NCI-H526 treated with DMSO at 0.1 percent for 48 hours (cell line): Measurements from ENCODE around the gene CDH18.

Experiments
- DNase-seq: peaks from one replicate; lab custom pipeline; 2025; lab: John Stamatoyannopoulos, UW

CDH18 gene

DNA sequence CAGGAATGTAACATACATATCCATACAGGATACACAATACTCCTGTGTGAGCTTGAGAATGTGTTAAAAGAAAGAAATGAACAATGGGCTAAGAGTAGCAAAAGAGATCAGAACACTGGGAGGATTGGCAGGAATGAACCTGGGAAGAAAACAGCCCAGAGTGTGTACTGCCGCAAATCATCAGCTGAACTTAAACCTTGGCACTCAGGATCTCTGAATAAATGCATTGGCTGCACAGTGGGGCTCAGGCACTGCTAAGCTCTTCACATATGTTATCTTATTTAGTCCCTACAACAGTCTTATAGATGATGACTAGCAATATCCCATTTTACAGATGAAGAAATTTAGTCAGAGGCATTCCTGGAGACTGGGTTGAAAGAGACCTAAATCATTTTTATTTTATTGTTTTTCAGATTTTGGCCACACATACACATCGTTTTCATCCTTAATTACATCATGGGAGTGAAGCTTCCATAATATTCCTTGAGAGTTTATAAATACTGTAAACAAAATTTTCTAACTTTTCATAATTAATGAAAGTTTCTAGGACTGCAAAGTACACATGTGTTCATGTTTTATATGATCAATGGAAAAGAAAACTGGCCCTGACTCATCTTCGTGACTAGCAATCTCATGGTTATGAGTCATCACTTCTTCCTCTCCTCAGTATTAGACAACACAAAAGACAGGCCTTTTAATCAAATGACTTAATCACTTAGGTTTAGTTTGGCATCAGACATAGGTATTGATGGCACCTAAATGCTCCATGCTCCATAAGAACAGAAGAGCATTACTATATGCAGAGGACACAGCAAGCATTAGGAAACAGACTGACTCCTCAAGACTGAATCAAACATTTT, 59.2 kb downstream of the CDH18 start:
- no peak for DNase-seq

DNA sequence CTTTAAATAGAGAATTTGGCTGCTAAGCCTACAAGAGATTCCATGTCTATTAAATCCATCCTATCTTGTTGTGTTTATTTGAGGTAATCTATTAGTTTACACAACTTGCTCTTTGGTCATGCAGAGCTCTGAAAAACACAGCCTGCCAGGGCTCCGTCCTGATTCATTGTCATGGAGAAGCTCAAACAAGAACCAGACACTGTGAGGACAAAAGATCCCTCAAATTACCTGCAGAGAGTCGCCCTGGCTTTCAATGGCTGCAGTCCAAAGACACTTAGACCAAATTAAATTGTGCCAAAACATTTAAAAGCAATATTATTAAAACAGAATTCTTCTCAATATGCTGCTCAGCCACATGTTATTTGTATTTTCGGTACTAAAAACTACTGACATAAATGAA, 60.1 kb downstream of the CDH18 start:
- DNase-seq: no peak

DNA sequence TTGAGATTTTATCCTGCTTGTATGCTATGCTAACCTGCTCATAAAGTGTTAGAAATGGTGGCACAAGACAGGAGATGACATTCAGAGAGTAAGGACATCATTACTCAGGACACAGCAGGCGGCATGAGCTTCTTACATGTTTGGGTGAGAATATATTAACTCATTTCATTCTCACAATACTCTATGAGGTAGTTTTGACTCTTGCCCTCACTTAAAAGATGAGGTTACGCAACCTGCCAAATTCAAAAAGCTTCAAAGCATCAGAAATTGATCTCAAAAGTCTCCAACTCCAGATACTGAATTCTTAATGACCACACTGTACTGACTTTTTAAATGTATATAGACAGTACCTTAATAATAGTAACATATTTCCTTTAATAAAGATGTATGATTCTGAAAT, 60.8 kb downstream of the CDH18 start:
- DNase-seq: no peak

DNA sequence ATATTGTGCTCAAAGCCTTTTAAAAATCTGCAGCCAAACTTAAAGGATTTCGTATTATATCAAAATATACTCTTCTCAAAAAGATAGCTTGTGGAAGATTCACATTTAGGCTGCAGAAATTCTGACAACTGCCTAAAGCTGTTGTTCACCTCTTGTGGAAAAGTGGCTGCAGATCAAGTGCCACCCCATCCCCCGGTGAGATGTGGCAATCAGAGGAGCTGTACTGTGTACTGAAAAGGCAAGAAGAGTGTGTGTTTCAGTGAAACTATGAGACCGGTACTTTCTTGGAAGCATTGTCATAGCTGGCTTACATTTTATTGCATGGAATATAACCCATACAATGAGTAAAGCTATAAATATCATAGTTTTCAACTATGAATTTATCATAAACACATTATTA, 64.3 kb downstream of the CDH18 start:
- no peak for DNase-seq

DNA sequence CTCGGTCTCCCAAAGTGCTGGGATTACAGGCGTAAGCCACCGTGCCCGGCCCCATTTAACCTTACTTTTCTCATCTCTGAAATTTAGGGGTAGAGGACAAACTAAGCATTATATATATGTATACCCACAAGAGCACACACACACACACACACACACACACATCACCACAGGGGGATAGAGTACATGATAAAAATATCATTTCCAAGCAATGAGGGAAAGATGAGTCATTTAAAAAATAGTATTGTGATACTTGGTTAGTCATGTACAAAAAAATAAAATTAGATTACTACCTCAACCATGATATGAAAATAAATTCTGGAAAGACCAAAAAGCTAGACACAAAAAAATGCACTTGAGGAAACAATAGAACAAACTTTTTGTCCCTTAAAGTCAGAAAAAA, 67.2 kb downstream of the CDH18 start:
- DNase-seq: no peak

DNA sequence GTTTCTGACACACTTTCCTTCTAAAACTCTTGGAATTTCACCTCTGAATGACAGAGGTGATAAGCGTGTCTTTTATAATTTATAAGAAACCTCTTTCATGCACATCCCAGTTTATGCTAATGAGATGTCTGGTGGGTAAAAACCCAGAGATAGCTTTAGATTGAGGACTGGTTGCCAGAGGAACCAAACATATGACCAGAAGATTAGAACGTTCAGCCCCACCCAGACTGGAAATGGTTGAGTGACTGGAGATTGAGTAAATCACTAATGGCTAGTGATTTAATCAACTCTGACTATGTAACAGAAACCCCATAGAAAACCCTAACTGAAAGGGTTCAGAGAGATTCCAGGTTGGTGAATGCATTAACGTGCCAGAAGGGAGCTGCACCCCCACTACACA, 69.2 kb downstream of the CDH18 start:
- DNase-seq: no peak

DNA sequence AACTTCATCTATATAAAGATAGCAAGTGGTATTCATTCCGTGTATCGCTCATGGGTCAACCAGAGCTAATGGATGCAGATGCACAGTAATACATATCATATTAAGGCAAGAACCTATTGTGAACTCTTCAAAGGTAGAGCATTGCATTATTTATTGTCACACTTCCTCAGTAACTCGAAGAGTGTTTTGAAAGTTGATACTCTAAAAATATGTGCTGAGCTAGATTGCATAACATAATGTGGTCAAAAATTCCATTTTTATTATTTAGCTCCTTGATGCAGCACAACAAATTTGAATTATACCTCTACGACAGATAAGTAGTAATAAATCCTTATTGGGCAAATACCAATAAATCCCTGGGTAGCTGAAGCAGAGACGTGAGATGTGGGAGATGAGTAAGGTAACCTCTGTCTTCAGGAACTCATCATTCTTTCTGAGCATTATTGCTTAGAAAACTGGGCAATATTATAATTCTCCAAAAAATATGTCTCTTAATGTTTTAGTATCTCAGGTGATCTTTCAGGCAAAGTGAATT, 70.3 kb downstream of the CDH18 start:
- no peak for DNase-seq

DNA sequence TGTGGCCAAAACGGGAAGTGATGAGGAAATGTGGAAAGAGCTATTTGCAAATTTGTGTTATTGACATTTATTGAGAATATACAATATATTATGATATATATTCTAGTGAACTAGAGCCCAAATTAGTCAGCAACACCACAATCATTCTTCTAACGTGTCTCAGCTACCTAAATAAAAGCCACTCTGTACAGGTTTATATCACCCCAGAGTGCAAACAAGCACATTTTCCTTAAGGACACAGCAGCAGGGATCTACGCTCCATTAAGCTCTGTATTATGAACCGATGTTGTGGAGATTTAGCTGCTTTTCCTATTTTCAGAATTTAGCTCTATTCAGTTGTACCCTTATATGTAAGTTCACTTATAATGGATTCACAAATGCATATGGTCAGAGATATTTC, 77.9 kb downstream of the CDH18 start:
- DNase-seq: no peak

DNA sequence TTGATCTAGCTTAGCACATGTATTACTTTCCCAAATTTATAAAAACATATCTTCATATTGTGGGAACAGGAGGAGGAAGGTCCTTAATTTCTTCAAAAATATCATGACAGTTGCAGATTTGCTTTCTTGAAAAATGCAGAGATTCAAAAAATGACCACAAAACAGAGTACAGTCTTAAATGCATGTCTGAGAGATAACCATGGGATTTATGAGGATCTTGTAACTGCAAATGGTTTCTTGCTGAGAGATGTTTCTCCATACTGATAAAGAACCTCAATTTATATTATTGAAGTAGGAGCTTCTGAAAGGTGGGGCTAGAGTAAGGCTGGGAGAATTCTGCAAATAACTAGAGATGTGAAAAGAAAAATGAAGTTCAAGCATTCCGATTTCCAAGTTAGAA, 83.2 kb downstream of the CDH18 start:
- no peak for DNase-seq

DNA sequence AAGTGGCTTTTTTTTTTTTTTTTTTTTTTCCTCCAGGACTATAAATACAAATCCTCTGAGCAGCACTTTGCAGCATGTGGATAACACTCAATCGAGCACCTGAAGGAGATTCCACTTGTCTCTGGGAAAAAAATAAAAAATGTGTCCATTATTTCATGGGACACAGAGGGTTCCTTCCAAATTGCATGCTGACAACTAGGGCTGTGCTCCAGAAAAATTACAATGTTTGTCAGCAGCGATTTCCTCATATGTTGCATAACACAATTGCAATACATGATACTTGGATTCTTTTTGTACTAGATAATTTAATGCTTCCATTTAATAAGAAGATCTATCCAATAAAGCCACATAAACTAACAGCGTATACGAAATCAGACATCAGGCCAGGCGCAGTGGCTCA, 84.4 kb downstream of the CDH18 start:
- no peak for DNase-seq

DNA sequence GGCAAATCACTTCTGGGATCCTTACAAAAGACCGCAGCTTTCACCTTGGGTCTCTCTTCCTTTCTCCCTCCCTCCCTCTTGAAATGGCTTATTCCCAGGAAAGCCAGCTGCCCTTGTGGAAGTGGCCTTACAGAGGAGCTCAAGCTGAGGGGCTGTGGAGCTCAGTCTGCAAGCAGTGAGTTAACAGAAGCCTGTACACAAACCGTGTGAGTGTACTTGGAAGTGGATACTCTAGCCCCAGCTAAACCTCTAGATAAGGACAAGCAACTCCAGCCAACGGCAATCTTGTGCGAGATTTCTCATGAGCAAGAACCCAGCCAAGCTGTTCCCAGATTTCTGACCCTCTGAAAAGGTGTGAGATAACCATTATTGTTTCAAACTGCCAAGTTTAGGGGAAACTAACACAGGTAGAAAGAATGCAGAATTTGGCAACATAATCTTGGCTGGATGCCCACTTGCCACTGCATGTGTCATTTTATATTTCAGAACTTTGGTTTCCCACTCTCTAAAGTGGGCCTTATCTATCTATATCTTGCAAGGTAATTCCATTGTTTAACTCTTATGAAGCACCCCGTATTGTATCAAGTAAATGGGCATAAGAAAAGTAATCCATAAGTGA, 85.6 kb downstream of the CDH18 start:
- no peak for DNase-seq

DNA sequence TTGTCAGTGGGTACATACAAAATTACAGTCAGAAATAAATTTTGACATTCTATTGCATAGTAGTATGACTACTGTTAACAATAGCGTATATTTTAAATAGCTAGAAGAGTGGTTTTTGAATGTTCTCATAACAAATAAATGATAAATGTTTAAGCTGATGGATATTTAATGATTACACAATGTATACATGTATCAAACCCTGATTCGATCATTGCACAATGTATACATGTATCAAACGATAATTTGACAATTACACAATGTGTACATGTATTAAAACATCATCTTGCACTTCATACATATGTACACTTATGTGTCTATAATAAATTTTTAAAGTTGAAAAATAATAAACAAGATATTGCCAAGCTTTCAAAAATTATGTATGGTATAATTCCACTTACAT, 87.7 kb downstream of the CDH18 start:
- DNase-seq: no peak

DNA sequence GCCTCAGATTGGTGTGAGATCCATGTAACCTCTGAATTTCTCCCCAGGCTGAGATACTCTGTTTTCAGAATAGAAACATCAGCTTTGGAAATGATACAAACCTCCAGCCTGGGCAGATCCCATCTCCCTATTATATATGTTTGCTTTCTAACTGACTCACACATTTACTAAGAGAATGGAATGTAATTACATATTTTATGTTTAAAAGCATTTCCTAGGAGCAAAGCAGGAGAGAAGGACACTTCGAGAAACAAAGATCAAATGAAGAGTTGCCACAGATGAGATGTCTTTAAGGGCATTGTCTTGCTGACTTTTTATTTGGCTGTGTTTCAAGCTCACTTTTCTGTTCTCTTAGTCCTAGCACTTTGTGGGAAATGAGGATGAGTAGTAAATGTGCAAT, 96.3 kb downstream of the CDH18 start:
- no peak for DNase-seq

DNA sequence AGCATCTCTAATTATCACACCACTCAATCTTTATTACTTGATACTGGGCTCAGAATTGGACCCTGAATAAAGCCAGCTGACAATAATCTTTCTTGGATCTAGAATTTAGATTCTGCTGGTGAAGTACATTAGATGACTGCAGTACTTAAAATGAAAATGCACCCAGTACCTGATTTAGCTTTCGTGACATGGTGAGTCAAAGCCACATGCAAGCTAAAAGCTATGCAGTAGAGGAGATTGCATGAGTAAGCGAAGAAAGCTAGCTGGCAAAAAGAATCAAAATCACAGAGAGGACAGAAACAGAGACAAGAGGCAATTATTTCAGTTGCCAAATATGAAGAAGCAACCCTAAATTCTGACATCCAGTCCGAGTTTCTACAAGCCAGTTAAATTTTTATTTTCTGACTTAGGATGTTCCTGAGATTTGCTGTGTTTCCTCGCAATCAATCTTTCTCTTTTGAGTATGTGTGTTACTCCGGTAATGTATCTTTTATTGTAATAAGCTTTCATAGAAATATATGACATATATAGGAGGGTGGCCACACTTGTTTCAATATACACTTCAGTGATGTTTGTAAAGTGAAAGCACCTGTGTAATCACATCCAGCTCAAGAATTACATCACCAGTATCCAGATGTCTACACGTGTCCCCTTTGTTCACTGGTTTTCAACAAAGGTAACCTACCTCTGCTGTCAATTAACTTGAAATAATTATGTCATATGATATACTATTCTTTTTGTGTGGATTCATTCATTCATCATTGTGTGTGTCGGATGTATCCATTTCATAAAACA, 101.7 kb downstream of the CDH18 start:
- no peak for DNase-seq

DNA sequence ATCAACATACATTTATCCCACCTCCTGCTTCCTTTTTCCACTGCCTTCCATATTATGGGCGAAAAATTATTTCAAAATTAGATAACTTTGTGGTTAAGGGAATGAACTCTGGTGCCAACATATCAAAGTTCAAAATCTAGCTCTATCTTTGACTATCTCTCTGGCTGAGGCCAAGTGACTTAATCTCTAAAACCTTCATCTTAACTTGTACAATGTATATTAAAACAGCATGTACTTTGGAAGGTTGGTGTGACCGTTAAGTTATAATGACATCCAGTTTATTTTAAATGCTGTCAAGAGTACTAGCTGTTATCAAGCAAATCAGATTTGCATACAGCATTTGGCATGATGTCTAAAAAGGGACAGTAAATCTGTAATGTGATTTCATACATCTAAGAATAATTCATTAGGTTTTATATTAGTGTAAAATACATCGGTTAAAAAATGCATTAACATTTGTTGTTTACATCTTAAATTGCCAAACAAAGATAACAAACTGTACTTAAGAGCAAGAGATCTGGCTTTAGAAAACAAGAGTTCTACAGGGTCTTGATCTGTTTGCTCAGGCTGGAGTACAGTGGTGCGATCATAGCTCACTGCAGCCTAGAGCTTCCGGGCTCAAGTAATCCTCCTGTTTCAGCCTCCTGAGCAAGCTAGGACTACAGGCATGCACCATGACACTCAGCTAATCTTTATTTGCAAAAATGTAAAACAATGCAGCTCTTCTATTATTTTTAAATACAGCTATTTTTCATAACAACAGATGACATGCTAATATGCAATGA, 102.8 kb downstream of the CDH18 start:
- no peak for DNase-seq

DNA sequence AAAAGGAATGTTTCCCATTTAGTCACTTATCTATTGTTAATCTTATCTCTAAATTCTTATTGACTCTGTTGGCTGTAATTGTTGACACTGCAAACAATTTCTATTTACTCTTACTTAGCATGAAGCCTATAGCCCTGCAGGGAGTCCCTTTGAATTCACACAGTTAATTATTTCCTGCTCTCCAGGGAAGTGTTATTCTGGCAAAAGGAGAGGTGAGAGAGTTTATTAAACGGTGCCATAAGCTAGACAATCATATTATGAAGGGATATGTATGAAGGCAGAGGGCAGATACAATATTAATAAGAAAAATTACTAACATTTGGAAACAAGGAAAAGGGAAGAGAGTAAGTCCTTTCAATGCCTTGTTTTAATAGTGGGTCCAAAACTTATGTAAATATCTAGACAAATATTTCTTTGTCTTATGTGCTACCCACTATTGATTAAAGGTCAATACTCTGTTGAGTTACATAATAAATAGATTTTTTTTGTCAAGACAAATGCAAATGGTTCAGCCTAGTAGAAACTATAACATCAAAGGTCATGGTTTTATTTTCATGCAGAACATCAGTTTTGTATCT, 107.1 kb downstream of the CDH18 start:
- DNase-seq: peak; percentile 32

DNA sequence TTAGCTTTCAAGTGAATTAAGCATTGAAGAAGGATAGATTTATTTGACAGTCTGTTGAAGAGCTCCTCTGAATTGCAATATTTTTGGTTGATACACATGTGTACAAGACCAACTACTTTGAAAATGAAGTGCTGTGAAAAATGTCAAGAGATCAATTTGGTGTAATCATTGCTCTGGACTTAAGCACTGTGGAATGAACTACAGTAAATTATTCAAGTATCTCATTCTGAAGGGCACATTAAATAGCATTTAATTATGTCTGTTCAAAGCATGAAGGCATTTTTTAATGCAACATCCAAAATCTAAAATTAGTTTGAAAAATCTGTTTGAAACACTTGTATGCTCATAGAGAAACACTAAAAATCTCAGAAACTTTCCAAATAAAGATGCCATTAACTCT, 107.5 kb downstream of the CDH18 start:
- DNase-seq: no peak

DNA sequence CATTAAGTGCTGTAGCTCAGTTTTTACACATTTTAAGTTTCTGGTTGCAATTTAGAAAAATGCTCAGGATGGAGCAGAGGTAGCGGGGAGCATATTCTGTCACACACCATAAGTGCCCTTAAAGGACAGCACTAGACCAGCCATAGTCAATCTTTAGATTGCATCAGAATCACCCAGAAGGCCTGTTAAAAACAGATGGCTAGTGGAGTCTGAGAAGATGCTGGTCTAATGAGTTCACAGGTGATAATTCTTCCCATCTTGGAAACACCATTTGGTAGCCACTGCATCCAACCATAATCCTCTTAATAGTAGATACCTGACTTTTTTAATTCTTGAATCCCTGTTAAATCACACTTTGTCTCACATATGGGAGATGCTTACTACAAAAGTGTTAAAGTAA, 113.2 kb downstream of the CDH18 start:
- DNase-seq: no peak

DNA sequence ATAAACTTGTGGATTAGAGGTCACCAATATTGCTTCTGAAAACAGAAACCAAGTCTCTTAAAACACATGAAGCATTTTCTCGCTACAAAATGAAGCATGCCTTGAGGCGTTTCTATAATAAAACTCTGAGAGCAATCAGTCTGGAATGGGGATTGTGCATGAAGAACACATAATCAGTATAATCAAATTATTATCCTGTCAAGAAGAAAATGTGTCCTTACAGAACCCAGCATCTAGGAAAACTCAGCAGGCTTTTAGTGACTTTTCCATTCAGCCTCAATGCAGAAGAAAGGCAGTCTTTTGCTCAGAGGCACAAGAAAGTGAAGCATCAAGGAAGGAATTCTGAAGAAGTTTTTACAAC, 121.9 kb downstream of the CDH18 start:
- no peak for DNase-seq

DNA sequence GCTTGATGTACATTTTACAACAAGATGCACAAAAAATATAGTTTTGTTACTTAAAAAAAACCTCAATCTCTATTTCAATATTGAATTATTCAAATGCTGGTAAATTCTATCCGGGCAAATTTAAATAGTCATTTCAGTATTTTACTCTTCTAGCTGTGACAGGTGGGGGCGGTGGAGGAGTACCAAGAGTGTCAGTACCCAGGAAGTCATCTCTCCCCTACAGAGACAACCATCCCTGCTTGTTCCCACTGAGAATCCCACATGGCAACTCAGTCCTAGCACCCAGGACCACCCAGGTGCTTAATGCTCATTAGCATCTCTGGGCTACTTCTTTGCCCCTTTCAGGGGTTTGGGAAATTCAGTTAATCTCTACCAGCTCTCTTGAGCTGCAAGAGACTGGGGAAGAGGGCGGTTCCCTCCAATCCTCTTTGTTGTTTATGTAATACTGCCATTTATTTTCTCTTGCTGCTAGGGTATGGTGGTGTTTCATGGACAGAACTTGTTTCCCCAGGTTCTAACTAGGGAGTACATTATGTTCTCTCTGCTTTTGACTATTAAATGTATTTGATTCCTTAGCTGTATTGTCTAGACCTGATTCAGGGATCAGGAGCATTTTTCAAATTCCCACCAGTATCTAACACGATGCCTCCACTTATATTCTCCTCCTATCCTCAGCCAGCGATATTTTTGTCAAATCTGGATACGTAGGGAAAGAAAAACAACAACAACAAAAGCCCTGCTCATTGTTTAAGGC, 122.5 kb downstream of the CDH18 start:
- no peak for DNase-seq

DNA sequence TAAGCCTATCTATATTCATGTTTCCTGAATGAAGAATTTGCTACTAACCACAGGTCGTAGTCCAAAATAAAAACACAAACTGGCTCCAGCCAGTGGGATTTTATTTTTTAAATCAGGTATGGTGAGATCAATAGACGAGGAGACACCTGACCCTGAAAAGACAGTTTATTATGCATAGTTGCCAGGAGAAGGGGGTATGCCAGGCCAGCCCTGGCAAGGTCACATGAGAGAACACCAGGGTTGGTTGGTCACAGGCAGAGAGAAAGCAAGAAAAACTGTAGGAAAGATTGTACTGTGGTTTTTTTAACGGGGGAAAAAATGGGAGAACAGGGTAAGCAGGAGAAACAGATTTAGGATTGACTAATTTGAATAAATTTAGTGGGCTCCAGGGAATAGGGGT, 125.3 kb downstream of the CDH18 start:
- DNase-seq: no peak
